ENCODE measurements around the gene ATP8A2.

The ATP8A2 gene

GRCh38 chr13:25688536-25688935 is 316.8 kb downstream of the ATP8A2 start:
- H3K9me3 ChIP-seq (ENCODE audit: control insufficient read depth, insufficient read depth, low read length), result no peaks in the 10 kb centered on the region
- H3K36me3 ChIP-seq (ENCODE audit: insufficient read depth, low read length), result no peaks in the 10 kb centered on the region; the same call in 1 of the 2 replicates
- H3K4me1 ChIP-seq (ENCODE audit: insufficient read depth, low read length), result no peaks in the 10 kb centered on the region
- no peak overlapping the region; the same call in 1 of the 2 replicates for H3K9ac ChIP-seq (ENCODE audit: low read depth, low read length)

DNA sequence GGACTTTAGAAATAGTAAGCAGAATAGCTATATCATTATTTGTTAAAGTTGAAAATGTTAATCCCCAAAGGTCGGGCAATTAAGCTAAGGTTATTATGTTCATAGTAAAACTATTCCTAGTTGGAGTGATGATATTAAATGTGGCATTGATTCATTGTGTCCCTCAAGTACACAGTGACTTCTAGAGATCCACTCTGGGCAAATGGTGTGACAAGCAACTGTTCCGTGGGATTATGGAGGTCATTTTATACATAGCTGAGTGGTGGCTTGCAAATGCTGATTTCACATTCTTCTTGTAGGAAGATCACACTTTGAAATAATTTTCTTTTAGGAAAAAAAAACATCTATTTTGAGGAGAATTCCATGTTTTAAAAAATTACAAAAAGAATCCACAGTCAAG is 317.8 kb downstream of the ATP8A2 start:
- Histone ChIP-seq H3K36me3 (ENCODE audit: insufficient read depth, low read length) (no peaks in the 10 kb centered on the region; the same call in 1 of the 2 replicates), H3K9me3 (ENCODE audit: control insufficient read depth, insufficient read depth, low read length) (no peaks in the 10 kb centered on the region), H3K4me1 (ENCODE audit: insufficient read depth, low read length) (no peaks in the 10 kb centered on the region), H3K9ac (ENCODE audit: low read depth, low read length) (no peak overlapping the region)

DNA sequence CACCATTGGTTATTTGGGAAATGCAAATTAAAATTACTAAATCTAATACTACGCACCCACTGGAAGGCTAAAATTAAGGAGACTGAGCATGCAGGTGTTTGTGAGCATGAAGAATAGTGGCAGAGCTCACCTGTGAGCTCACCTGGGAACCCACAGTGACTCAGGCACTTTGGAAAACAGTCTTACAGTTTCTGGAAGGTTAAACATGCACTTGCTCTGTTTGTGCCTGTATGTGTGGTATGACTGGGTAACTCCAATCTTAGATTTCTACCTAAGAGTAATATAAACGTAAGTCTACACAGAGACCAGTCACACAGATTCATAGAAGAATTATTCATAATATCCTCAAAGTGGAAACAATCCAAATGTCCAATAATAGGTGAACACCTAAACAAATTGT is 318.8 kb downstream of the ATP8A2 start:
- H3K36me3 ChIP-seq (ENCODE audit: insufficient read depth, low read length), result no peaks in the 10 kb centered on the region; the same call in 1 of the 2 replicates
- H3K4me1 ChIP-seq (ENCODE audit: insufficient read depth, low read length), result no peaks in the 10 kb centered on the region
- no peak overlapping the region for H3K9ac ChIP-seq (ENCODE audit: low read depth, low read length)
- no peaks in the 10 kb centered on the region for H3K9me3 ChIP-seq (ENCODE audit: control insufficient read depth, insufficient read depth, low read length)

GRCh38 chr13:25691654-25692053 is 319.9 kb downstream of the ATP8A2 start:
- Histone ChIP-seq H3K4me1 (ENCODE audit: insufficient read depth, low read length) (no peaks in the 10 kb centered on the region), H3K36me3 (ENCODE audit: insufficient read depth, low read length) (no peaks in the 10 kb centered on the region; the same call in 1 of the 2 replicates), H3K9me3 (ENCODE audit: control insufficient read depth, insufficient read depth, low read length) (no peaks in the 10 kb centered on the region), H3K9ac (ENCODE audit: low read depth, low read length) (no peak overlapping the region)

DNA sequence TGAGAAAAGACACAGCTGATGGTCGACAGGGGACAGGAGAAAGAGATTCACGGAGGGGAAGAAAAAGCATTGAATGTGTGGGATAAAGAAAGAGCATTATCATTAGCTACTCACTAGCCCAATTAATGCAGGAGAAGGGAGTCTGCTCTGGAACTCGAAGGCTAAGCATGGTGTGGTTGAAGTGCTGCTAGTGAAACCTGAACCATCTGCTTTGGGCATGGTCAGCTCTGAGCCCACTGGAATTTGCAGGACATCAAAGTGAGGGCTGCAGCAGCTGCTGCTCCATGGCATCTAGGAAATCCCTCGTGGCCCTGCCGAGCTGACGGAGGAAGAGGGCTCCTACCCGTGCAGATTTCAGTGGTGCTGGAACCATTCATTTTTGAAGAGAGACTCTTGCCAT is 320.3 kb downstream of the ATP8A2 start:
- Histone ChIP-seq H3K36me3 (ENCODE audit: insufficient read depth, low read length) (no peaks in the 10 kb centered on the region; the same call in 1 of the 2 replicates), H3K4me1 (ENCODE audit: insufficient read depth, low read length) (no peaks in the 10 kb centered on the region), H3K9me3 (ENCODE audit: control insufficient read depth, insufficient read depth, low read length) (no peaks in the 10 kb centered on the region), H3K9ac (ENCODE audit: low read depth, low read length) (no peak overlapping the region)

DNA sequence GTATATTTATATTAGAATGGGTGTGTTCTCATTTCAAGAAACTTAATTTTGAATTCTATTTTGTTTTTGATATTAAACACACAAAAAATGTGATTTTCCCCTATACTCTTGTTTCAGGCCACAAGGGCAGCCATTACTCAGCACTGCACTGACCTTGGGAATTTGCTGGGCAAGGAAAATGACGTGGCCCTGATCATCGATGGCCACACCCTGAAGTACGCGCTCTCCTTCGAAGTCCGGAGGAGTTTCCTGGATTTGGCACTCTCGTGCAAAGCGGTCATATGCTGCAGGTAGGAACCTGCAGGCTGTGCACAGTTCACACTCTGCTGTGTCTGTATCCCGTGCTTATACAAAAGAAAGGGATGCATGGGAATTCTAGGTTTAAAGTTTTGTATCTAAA is 327.3 kb downstream of the ATP8A2 start:
- H3K9ac ChIP-seq (ENCODE audit: low read depth, low read length), result no peak overlapping the region
- H3K4me1 ChIP-seq (ENCODE audit: insufficient read depth, low read length), result no peaks in the 10 kb centered on the region
- no peaks in the 10 kb centered on the region for H3K36me3 ChIP-seq (ENCODE audit: insufficient read depth, low read length)
- H3K9me3 ChIP-seq (ENCODE audit: control insufficient read depth, insufficient read depth, low read length), result no peaks in the 10 kb centered on the region

DNA sequence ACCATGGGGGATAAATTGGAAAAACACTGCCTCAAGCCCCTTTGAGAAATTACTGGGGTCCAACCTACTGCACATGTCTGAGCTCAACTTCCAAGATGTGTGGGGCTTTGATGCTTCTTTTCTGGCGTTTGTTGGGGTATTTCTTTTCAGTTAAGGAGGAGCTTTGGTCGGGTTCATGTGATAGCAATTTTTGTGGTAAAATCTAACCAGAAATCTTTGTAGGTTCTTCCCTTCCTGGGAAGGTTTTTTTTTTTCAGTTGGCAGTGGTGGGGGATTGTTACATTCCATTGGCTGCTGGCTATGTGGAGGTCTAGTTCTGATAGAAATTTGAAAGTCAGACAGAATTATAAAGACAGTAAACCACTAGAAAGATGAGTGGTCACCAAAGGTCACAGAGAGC is 327.8 kb downstream of the ATP8A2 start:
- Histone ChIP-seq H3K36me3 (ENCODE audit: insufficient read depth, low read length) (no peaks in the 10 kb centered on the region), H3K9me3 (ENCODE audit: control insufficient read depth, insufficient read depth, low read length) (no peaks in the 10 kb centered on the region), H3K4me1 (ENCODE audit: insufficient read depth, low read length) (no peaks in the 10 kb centered on the region), H3K9ac (ENCODE audit: low read depth, low read length) (no peak overlapping the region)

DNA sequence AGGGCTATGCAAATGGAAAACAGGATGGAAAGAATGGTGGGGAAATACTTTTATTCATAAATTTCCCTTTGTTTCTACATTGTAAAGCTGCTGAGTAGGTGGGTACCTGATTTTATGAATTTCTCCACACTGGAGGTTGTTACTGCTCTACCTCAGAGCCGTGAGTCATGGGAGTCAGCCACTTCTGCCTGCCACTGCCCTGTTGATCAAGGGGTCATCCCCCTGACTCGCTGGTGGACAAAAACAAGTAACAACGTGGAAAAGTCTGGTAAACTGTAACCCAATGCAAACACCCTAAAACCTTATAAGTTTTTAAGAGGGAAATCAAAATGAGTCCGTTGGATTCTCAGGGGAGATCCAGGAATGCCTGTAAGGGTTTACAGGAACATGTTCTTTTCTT is 329.5 kb downstream of the ATP8A2 start:
- Histone ChIP-seq H3K9me3 (ENCODE audit: control insufficient read depth, insufficient read depth, low read length) (no peaks in the 10 kb centered on the region), H3K9ac (ENCODE audit: low read depth, low read length) (no peak overlapping the region), H3K36me3 (ENCODE audit: insufficient read depth, low read length) (no peaks in the 10 kb centered on the region), H3K4me1 (ENCODE audit: insufficient read depth, low read length) (no peaks in the 10 kb centered on the region)

DNA sequence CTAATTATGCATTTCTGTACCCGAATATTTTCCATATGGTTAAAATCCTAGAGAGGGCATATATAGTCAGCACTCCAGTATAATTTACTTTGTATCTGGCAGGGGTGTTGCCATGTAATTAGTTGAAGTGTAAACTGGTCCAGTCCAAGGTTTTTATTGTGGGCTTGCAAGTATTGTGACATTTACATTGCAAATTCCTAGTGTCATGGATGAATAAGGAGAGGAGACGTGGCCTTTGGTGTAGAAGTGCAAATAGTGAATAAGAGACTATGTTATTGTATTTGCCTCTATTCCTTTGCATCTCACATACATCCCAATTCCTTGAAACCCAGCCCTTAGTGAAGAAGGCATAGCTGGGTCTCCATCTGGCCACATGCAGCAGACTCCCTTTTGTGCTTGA is 330.6 kb downstream of the ATP8A2 start:
- Histone ChIP-seq H3K4me1 (ENCODE audit: insufficient read depth, low read length) (no peaks in the 10 kb centered on the region), H3K9ac (ENCODE audit: low read depth, low read length) (no peak overlapping the region), H3K9me3 (ENCODE audit: control insufficient read depth, insufficient read depth, low read length) (no peaks in the 10 kb centered on the region), H3K36me3 (ENCODE audit: insufficient read depth, low read length) (no peaks in the 10 kb centered on the region)

- H3K9ac ChIP-seq (ENCODE audit: low read depth, low read length), result no peak overlapping the region
- H3K4me1 ChIP-seq (ENCODE audit: insufficient read depth, low read length), result no peaks in the 10 kb centered on the region
- no peaks in the 10 kb centered on the region for H3K36me3 ChIP-seq (ENCODE audit: insufficient read depth, low read length)
- no peaks in the 10 kb centered on the region for H3K9me3 ChIP-seq (ENCODE audit: control insufficient read depth, insufficient read depth, low read length)
Observed at GRCh38 chr13:25707726-25708125, 336.0 kb downstream of the ATP8A2 start.

DNA sequence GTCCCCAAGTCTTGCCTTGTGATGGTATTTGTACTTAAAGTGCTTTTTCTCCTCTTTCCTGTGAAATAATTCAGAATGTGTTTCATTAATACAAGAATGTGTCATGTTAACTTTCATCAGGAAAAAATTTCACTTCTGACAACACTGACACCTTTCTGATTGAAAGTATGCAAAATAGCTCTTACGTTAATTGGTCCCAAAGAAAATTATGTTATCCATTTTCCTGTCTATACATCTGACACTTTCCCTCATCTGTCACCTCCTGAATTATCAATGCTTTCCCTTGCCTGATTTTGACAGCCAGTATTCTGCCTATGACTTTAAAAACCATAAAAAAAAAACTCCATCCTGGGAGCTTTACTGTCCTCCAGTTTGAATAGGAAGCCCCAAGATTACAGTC is 336.5 kb downstream of the ATP8A2 start:
- Histone ChIP-seq H3K9ac (ENCODE audit: low read depth, low read length) (no peak overlapping the region), H3K9me3 (ENCODE audit: control insufficient read depth, insufficient read depth, low read length) (no peaks in the 10 kb centered on the region)

GRCh38 chr13:25709088-25709487 is 337.3 kb downstream of the ATP8A2 start:
- no peak overlapping the region for H3K9ac ChIP-seq (ENCODE audit: low read depth, low read length)
- no peaks in the 10 kb centered on the region for H3K9me3 ChIP-seq (ENCODE audit: control insufficient read depth, insufficient read depth, low read length)
- H3K4me1 ChIP-seq (ENCODE audit: insufficient read depth, low read length), result no peaks in the 10 kb centered on the region

More for the DNA sequence above, 336.5 kb downstream of the ATP8A2 start:
- Histone ChIP-seq H3K36me3 (ENCODE audit: insufficient read depth, low read length) (no peaks in the 10 kb centered on the region), H3K4me1 (ENCODE audit: insufficient read depth, low read length) (no peaks in the 10 kb centered on the region)

DNA sequence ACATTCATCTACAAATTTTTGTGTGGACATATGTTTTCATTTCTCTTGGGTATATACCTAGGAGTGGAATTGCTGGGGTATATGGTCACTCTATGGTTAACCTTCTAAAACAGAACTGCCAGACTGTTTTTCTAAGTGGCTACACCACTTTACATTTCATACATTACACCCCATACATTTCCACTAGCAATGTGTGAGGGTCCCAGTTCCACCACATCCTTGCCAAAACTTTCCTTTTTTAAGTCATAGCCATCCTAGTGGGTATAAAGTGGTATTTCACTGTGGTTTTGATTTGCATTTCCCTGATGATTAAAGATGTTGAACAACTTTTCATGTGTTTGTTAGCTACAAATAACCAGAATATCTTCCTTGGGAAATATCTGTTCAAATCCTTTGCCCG is 344.0 kb downstream of the ATP8A2 start:
- Histone ChIP-seq H3K9ac (ENCODE audit: low read depth, low read length) (no peak overlapping the region), H3K4me1 (ENCODE audit: insufficient read depth, low read length) (no peaks in the 10 kb centered on the region), H3K9me3 (ENCODE audit: control insufficient read depth, insufficient read depth, low read length) (peaks cover 4% of the 10 kb centered on the region; the same call in 1 of the 2 replicates), H3K36me3 (ENCODE audit: insufficient read depth, low read length) (no peaks in the 10 kb centered on the region)

More at GRCh38 chr13:25709088-25709487, 337.3 kb downstream of the ATP8A2 start:
- no peaks in the 10 kb centered on the region for H3K36me3 ChIP-seq (ENCODE audit: insufficient read depth, low read length)

- no peaks in the 10 kb centered on the region for H3K4me1 ChIP-seq (ENCODE audit: insufficient read depth, low read length)
- H3K36me3 ChIP-seq (ENCODE audit: insufficient read depth, low read length), result no peaks in the 10 kb centered on the region
- H3K9me3 ChIP-seq (ENCODE audit: control insufficient read depth, insufficient read depth, low read length), result peaks cover 4% of the 10 kb centered on the region; the same call in 1 of the 2 replicates
- H3K9ac ChIP-seq (ENCODE audit: low read depth, low read length), result no peak overlapping the region
Observed at GRCh38 chr13:25717666-25718197, 346.0 kb downstream of the ATP8A2 start.

DNA sequence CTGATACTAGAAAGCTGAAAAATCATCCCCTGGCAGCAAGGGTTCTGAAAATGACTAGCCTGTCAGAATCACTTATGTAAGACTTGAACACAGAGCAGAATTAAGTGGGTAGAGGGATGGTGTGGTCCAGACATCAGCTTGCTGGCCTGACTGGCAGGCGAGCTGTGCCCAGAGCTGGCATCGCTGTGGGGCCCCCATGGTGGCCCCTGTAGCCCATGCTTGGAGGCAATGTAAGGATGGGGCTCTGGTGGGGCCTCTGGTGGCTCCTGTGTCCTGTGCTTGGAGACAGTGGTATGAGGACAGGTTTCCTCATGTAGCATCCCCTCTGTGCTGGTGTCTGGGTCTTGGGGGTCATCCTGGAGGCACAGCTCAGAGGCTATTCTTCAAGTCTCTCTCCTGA is 347.9 kb downstream of the ATP8A2 start:
- Histone ChIP-seq H3K9ac (ENCODE audit: low read depth, low read length) (no peak overlapping the region), H3K9me3 (ENCODE audit: control insufficient read depth, insufficient read depth, low read length) (peaks cover 4% of the 10 kb centered on the region; the same call in 1 of the 2 replicates), H3K36me3 (ENCODE audit: insufficient read depth, low read length) (no peaks in the 10 kb centered on the region), H3K4me1 (ENCODE audit: insufficient read depth, low read length) (no peaks in the 10 kb centered on the region)

- Histone ChIP-seq H3K36me3 (ENCODE audit: insufficient read depth, low read length) (no peaks in the 10 kb centered on the region), H3K9ac (ENCODE audit: low read depth, low read length) (no peak overlapping the region), H3K9me3 (ENCODE audit: control insufficient read depth, insufficient read depth, low read length) (no peaks in the 10 kb centered on the region), H3K4me1 (ENCODE audit: insufficient read depth, low read length) (no peaks in the 10 kb centered on the region)
Observed at GRCh38 chr13:25722893-25723292, 351.1 kb downstream of the ATP8A2 start.
